ENCODE measurements around the gene GRK4.
"Not testable (repeated sequence)": the region's sequence is repeated elsewhere in the genome, so short reads cannot be mapped to it uniquely, and the experiment has no call there.

Gene GRK4

DNA sequence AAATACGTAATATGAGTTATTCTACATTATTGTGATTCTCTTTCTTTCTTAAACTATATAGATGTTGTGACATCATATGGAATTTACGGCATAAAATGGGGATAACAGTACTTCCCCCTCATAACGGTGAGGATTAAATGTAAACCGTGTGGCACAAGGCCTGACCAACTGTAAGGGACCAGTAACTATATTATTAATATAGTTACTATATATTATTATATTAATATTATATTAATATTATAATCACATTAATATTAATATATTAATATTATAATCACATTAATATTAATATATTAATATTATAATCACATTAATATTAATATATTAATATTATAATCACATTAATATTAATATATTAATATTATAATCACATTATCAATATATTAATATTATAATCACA, 2.9 kb upstream of the GRK4 start:
- Mint-ChIP-seq H3K4me3 (peak overlapping the region; percentile 67), H3K36me3 (ENCODE audit: low read depth) (peaks cover 51% of the 10 kb centered on the region), H3K4me1 (ENCODE audit: low read depth) (peaks cover 68% of the 10 kb centered on the region)
- H3K9me3 Mint-ChIP-seq, H3K27me3 Mint-ChIP-seq, H3K27ac Mint-ChIP-seq: not testable (repeated sequence)

DNA sequence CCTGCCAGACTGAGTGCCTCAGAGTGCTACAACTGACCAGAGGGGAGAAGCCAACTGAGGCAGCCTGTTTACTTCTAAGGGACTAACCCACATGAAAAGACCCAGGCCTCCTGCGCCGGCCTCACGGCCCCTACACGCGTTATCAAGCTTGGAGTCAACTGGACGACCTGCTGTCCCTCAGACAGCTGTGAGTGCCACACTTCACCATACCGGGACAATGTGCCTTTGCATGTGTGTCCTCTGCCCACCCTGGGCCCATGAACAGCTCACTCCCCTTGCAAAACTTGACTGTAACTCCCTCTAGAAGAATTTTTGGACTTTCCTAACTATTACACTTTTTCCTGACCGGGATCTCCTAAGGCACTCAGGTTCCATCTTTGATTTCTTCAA, 2.0 kb upstream of the GRK4 start:
- peak overlapping the region; percentile 89 for H3K4me3 Mint-ChIP-seq
- no peaks in the 10 kb centered on the region for H3K27me3 Mint-ChIP-seq
- H3K9me3 Mint-ChIP-seq = no peaks in the 10 kb centered on the region
- H3K36me3 Mint-ChIP-seq (ENCODE audit: low read depth) = peaks cover 45% of the 10 kb centered on the region
- peaks cover 59% of the 10 kb centered on the region for H3K4me1 Mint-ChIP-seq (ENCODE audit: low read depth)
- peak overlapping the region; percentile 86 for H3K27ac Mint-ChIP-seq

DNA sequence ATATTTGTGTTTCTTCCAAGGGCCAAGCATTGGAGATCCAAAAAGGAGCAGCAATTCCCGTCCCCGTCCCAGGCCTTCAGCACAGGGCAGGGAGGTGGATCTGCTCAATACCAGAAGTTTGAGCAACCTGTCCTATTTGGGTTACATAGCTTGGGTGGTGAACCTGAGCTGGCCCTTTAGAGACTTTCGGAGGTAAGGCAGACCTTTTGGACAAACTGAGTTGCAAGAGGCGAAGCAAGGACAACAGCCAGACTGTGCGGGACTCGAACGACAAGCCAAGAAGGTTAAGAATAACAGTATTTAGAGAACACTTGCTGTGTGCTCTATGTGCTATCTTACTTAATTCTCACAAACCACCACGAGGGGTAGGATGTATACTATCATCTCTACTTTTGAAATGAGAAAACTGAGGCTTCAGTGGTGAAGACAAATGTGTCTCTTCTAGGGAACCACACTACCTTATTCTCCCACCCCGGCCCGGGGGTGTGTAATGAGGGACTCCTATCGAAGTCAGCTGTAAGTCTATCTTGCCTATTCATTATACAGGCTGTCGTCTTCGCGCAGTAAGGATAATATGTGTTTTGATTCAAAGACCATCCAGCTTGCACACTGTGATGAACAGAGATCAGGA, 1.4 kb upstream of the GRK4 start:
- peaks cover 54% of the 10 kb centered on the region for H3K4me1 Mint-ChIP-seq (ENCODE audit: low read depth)
- H3K36me3 Mint-ChIP-seq (ENCODE audit: low read depth) = peaks cover 41% of the 10 kb centered on the region
- peak overlapping the region; percentile 86 for H3K27ac Mint-ChIP-seq

DNA sequence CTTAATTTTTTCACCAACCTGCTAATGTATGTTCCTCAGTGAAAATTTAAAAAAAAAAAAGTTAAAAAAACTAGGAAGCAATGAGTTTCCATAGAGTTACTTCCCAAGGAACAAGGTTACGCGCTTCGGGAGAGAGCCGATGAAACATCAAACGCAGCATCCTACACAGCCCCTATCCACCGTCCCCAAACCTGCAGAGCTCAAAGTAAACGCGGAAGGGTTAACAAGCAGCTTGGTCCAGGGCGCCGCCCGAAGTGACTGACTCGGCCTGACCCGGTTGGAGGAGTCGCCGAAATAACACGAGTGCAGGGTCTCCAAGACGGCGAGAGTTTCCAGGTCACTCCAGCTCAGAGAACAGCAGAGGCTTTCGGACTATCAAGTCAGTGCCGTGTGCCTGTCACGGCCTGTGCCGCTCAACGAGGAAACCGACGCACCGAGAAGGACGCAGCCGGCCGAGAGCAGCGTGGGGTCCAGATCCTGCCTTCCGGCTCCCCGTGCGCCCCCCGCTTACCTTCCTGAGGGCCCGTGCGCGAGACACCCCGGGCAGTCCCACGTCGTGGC, 677 bp upstream of the GRK4 start:
- Mint-ChIP-seq H3K9me3 (no peaks in the 10 kb centered on the region), H3K4me3 (peak overlapping the region; percentile 89), H3K27me3 (no peaks in the 10 kb centered on the region), H3K27ac (peak overlapping the region; percentile 86), H3K36me3 (ENCODE audit: low read depth) (peaks cover 36% of the 10 kb centered on the region), H3K4me1 (ENCODE audit: low read depth) (peaks cover 47% of the 10 kb centered on the region)

More for the DNA sequence above, 1.4 kb upstream of the GRK4 start:
- Mint-ChIP-seq H3K9me3 (no peaks in the 10 kb centered on the region), H3K27me3 (no peaks in the 10 kb centered on the region), H3K4me3 (peak overlapping the region; percentile 89)

DNA sequence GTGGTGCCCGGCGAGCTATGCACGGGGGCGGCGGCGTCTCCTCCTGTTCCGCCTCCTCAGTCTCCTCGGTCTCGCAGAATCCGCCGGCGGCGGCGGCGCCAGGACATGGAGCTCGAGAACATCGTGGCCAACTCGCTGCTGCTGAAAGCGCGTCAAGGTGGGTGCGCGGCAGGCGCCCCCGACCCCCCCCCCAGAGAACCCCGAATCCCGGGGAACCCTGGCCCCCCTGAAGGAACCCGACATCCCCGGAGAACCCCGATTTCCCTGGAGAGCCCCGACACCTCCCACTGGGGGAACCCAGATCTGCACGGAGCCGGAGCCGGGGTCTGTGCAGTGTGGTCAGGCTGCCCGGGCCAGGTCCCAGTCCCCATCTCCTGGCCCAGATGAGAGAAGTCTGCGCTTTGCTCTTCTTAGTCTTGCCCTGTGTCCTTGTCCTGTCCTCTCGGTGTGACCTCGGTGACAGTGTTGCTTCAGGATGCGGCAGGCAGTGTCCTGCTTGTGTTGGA, 648 bp downstream of the GRK4 start:
- H3K27me3 Mint-ChIP-seq = no peaks in the 10 kb centered on the region
- peak overlapping the region; percentile 79 for H3K27ac Mint-ChIP-seq
- peaks cover 34% of the 10 kb centered on the region for H3K4me1 Mint-ChIP-seq (ENCODE audit: low read depth)
- no peaks in the 10 kb centered on the region for H3K9me3 Mint-ChIP-seq
- peaks cover 23% of the 10 kb centered on the region for H3K36me3 Mint-ChIP-seq (ENCODE audit: low read depth)
- H3K4me3 Mint-ChIP-seq = peak overlapping the region; percentile 89

DNA sequence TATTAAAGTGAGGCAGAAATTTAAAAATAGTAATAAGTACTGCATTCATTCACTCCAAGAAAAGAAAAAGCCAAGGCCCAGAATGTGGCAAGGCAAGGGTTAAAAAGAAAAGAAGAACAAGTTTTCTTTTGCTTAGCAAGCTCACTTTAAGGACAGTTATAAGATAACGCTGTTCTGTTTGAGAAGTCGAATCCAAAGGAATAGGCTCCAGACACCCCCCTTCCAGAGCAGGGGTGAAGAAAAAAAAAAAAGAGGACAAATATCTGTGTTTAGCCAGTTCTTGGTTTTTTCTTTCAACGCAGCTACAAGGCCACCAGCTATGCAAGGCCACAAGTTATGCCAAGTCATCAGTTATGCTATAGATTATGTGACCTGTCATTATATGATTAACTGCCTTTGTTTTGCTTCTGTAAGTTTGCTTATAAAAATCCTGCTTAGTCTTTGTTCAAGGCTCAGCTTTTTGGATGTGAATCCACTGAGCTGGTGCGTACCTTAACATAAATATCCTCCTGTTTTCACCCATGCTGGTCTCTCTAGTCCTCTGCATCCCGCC, 1.4 kb downstream of the GRK4 start:
- H3K27me3 Mint-ChIP-seq = no peaks in the 10 kb centered on the region
- peaks cover 18% of the 10 kb centered on the region for H3K36me3 Mint-ChIP-seq (ENCODE audit: low read depth)
- H3K4me1 Mint-ChIP-seq (ENCODE audit: low read depth) = peaks cover 28% of the 10 kb centered on the region
- no peaks in the 10 kb centered on the region for H3K9me3 Mint-ChIP-seq
- peak overlapping the region; percentile 89 for H3K4me3 Mint-ChIP-seq
- H3K27ac Mint-ChIP-seq = peak overlapping the region; percentile 79

DNA sequence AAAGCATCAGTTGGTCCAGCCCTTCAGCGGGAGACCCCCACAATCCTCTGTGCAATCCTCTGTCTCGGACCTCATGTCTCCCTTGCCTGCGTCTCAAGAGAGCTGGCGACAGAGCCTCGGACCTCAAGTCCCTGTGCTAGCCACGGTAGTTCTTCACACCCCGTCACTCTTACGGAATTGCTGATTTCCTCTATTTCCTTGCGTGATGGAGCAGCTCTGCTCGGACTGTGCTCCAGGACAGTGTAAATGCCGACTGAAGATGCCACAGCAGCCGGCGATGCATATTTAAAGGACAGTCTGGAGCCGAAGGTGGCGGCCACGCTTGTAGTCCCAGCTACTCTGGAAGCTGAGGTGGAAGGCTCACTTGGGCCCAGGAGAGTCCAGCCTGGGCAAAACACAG, 1.9 kb downstream of the GRK4 start:
- H3K4me3 Mint-ChIP-seq = peak overlapping the region; percentile 89
- no peaks in the 10 kb centered on the region for H3K27me3 Mint-ChIP-seq
- H3K36me3 Mint-ChIP-seq (ENCODE audit: low read depth) = peaks cover 15% of the 10 kb centered on the region
- no peak overlapping the region for H3K27ac Mint-ChIP-seq
- H3K4me1 Mint-ChIP-seq (ENCODE audit: low read depth) = peaks cover 23% of the 10 kb centered on the region
- H3K9me3 Mint-ChIP-seq = no peaks in the 10 kb centered on the region

DNA sequence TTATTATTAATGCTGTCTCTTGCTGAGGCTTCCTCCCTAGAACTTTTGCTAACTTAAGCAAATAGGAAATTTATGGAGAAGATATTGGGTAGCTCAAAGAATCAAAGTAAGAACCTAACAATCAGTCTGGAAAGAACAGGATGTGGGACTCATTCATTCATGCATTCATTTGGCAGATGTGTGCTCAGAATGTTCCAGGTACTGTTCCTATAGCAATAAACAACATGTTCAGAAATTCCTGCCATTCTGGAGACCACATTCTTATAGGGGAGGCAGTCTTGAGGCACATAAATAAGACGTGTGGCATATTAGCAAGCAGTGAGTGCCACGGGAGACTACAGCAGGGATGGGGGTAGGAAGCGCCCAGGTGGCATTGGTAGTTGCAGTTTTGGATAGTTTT, 5.0 kb downstream of the GRK4 start:
- H3K4me1 Mint-ChIP-seq (ENCODE audit: low read depth) = peaks cover 10% of the 10 kb centered on the region
- no peaks in the 10 kb centered on the region for H3K27me3 Mint-ChIP-seq
- H3K4me3 Mint-ChIP-seq = no peak overlapping the region
- no peaks in the 10 kb centered on the region for H3K9me3 Mint-ChIP-seq
- H3K27ac Mint-ChIP-seq = no peak overlapping the region
- H3K36me3 Mint-ChIP-seq (ENCODE audit: low read depth) = peaks cover 4% of the 10 kb centered on the region

DNA sequence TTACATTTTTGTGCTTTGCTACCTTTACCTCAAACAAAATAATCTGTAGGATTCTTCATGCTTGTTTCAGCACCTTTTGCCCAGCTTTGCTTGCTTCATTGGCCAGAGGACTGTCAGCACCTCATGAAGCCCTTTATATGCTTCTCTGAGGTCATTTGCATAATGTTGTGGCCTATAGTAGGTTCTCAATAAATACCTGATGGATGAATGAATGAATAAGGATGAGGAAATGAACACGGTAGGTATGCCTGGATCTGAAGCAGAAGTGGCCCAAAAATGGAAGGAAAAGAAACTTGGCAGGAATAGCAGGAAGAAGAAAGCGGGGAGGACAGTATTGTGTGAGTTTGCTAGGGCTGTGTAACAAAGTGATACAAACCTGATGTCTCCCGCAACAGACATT, 7.9 kb downstream of the GRK4 start:
- Mint-ChIP-seq H3K4me1 (ENCODE audit: low read depth) (no peaks in the 10 kb centered on the region), H3K36me3 (ENCODE audit: low read depth) (no peaks in the 10 kb centered on the region)

DNA sequence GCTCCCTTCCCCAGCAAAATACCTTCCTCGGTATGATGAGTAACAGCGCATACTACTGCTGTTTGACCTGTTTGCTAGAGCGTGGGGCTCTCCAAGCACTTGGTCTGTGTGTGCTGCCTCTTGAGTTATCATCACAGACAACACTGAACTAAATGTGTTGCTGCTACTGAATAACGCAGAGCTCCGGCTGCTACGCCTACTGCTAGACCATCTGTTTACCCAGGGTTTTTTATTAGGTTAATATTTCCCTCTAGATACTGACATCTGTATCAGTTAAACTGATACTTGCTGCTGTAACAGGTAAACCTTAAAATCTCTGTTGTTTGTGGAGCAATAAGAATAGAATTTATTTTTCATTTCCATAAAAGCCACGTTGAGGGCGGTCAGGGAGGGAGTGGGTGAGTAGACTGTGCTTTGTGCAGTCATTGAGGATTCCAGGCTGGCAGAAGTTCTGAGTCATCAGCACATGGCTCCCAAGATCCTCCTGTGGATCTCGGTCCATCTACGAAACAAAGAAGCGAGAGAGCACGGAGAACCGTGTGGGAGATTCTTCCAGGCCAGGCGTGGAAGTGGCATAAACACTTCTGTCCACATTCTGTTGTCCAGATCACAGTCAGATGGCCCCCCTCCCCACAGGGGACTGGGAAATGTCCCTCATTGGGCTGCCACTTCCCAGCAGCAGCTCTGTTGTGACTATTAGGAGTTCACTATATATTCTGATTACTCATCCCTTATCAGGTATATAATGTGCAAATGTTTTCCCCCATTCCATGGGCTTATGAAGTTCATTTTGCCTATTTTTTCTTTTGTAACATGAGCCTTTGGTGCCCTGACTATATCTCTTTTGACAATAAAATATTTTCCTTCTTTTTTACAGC, 14.1 kb downstream of the GRK4 start:
- H3K27ac Mint-ChIP-seq = no peak overlapping the region
- H3K27me3 Mint-ChIP-seq = no peaks in the 10 kb centered on the region
- H3K4me1 Mint-ChIP-seq (ENCODE audit: low read depth) = no peaks in the 10 kb centered on the region
- no peak overlapping the region for H3K4me3 Mint-ChIP-seq
- H3K9me3 Mint-ChIP-seq = no peaks in the 10 kb centered on the region
- no peaks in the 10 kb centered on the region for H3K36me3 Mint-ChIP-seq (ENCODE audit: low read depth)

More for the DNA sequence above, 7.9 kb downstream of the GRK4 start:
- no peaks in the 10 kb centered on the region for H3K9me3 Mint-ChIP-seq
- H3K27me3 Mint-ChIP-seq = no peaks in the 10 kb centered on the region
- H3K27ac Mint-ChIP-seq = no peak overlapping the region
- H3K4me3 Mint-ChIP-seq = no peak overlapping the region

DNA sequence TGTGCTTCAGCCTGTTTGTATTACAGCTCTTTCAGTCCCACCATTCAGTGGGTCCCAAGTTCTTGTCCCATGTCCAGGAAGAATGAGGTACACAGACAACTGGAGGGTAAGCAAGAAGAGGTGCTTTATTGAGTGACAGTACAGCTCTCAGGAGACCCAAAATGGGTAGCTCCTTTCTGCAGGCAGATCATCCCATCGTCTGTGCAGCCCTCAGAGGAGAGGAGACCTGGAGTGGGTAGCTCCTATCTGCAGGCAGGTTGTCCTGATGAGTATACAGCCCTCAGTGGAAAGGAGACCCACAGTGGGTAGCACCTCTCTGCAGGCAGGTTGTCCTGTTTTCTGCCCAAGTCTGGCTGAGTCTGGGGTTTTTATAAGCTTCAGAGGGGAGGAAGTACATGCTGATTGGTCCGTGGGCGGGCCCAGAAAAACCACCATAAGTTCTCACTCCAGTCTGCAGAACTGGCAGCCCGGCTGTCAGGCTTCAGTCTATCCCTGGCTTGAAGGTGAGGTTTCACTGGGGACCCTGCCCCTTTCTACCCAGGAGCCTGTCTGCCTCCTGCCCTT, 18.0 kb downstream of the GRK4 start:
- H3K27ac Mint-ChIP-seq = no peak overlapping the region
- no peaks in the 10 kb centered on the region for H3K36me3 Mint-ChIP-seq (ENCODE audit: low read depth)
- no peaks in the 10 kb centered on the region for H3K4me1 Mint-ChIP-seq (ENCODE audit: low read depth)
- H3K27me3 Mint-ChIP-seq = peaks cover 6% of the 10 kb centered on the region
- no peak overlapping the region for H3K4me3 Mint-ChIP-seq
- no peaks in the 10 kb centered on the region for H3K9me3 Mint-ChIP-seq

DNA sequence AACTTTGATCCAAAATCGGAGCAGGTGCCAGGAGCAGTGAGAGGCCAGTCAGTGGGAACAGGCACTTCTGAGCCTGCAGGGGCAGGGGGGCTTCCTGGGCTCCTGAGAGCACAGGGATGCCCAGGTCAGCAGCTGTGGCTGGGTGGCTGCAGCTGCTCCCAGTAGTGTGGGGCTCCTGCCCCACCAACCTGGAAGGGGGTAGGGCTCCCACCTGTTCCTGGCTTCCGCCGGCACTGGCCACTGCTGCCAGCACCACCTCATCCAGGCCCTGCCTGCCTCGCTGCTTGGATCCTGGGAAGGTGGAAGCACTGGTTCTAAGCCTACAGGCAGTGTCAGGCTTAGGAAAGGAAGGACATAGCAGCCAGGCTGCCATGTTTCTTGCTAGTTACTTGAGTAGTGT, 18.6 kb downstream of the GRK4 start:
- H3K9me3 Mint-ChIP-seq = no peaks in the 10 kb centered on the region
- H3K36me3 Mint-ChIP-seq (ENCODE audit: low read depth) = no peaks in the 10 kb centered on the region
- H3K27me3 Mint-ChIP-seq = peaks cover 6% of the 10 kb centered on the region
- no peaks in the 10 kb centered on the region for H3K4me1 Mint-ChIP-seq (ENCODE audit: low read depth)
- H3K4me3 Mint-ChIP-seq = no peak overlapping the region
- H3K27ac Mint-ChIP-seq = no peak overlapping the region

DNA sequence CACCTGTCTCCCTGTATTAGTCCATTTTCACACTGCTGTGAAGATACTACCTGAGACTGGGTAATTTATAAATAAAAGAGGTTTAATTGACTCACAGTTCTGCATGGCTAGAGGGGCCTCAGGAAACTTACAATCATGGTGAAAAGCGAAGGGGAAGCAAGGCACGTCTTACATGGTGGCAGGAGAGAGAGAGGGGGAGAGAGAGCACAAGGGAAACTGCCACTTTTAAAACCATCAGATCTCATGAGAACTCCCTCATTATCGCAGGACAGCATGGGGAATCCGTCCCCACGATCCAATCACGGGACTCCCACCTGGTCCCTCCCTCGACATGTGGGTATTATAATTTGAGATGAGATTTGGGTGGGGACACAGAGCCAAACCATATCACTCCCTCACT, 20.3 kb downstream of the GRK4 start:
- H3K4me3 Mint-ChIP-seq; H3K9me3 Mint-ChIP-seq; H3K27ac Mint-ChIP-seq; H3K4me1 Mint-ChIP-seq (ENCODE audit: low read depth); H3K36me3 Mint-ChIP-seq (ENCODE audit: low read depth): not testable (repeated sequence)
- H3K27me3 Mint-ChIP-seq = peaks cover 14% of the 10 kb centered on the region

DNA sequence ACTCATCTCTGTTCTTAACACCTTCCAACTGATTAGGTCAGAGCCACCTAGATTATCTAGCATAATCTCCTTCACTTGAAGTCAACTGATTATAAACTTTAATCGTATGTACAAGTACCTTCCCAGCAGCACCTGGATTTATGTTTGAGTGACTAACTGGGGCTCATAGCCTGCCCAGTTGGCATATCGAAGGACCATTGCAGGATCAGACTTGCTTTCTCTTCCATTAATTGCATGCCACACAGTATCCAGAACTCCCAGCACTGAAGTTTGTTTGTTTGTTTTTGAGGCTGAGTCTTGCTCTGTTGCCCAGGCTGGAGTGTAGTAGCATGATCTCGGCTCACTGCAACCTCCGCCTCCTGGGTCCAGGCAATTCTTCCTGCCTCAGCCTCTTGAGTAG, 27.9 kb downstream of the GRK4 start:
- Mint-ChIP-seq H3K27ac (no peak overlapping the region), H3K27me3 (peaks cover 11% of the 10 kb centered on the region), H3K4me1 (ENCODE audit: low read depth) (no peaks in the 10 kb centered on the region), H3K9me3 (no peaks in the 10 kb centered on the region), H3K4me3 (no peak overlapping the region), H3K36me3 (ENCODE audit: low read depth) (no peaks in the 10 kb centered on the region)

DNA sequence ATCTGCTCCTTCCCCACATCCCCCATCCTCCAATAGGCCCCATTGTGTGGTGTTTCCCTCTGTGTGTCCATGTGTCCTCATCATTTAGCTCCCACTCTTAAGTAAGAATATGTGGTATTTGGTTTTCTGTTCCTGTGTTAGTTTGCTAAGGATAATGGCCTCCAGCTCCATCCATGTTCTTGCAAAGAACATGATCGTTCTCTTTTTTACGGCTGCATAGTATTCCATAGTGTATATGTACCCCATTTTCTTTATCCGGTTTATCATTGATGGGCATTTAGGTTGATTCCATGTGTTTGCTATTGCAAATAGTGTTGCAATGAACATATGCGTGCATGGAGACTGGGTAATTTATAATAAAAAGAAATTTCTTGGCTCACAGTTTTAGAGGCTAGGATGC, 31.5 kb downstream of the GRK4 start:
- no peaks in the 10 kb centered on the region for H3K9me3 Mint-ChIP-seq
- no peak overlapping the region for H3K27ac Mint-ChIP-seq
- H3K27me3 Mint-ChIP-seq = peaks cover 3% of the 10 kb centered on the region
- no peak overlapping the region for H3K4me3 Mint-ChIP-seq
- H3K4me1 Mint-ChIP-seq (ENCODE audit: low read depth) = no peaks in the 10 kb centered on the region
- no peaks in the 10 kb centered on the region for H3K36me3 Mint-ChIP-seq (ENCODE audit: low read depth)
